T-helper 9 cell (primary cell): Measurements from ENCODE around the gene SBK2.

Source experiments
- DNase-seq: peaks from one replicate; pipeline ENCODE4 v3.0.0-alpha.2; 2020

SBK2 gene

DNA sequence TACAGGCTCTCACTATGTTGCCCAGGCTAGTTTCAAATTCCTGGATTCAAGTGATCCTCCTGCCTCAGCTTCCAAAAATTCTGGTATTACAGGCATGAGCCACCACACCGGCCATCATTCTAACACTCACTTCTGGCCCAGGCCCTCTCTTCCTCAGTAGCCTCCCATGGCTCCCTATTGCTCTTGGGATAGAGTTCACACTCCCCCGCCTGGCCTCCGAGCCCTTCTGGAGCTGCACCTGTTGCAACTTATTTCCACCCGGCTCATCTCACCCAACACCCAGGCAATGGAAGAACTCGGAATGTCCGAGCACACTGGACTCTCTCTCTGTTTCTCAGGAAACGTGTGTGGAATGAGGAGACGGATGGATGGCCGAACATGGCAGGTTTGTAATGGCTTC is 17.4 kb upstream of the SBK2 start:
- no peak for DNase-seq

DNA sequence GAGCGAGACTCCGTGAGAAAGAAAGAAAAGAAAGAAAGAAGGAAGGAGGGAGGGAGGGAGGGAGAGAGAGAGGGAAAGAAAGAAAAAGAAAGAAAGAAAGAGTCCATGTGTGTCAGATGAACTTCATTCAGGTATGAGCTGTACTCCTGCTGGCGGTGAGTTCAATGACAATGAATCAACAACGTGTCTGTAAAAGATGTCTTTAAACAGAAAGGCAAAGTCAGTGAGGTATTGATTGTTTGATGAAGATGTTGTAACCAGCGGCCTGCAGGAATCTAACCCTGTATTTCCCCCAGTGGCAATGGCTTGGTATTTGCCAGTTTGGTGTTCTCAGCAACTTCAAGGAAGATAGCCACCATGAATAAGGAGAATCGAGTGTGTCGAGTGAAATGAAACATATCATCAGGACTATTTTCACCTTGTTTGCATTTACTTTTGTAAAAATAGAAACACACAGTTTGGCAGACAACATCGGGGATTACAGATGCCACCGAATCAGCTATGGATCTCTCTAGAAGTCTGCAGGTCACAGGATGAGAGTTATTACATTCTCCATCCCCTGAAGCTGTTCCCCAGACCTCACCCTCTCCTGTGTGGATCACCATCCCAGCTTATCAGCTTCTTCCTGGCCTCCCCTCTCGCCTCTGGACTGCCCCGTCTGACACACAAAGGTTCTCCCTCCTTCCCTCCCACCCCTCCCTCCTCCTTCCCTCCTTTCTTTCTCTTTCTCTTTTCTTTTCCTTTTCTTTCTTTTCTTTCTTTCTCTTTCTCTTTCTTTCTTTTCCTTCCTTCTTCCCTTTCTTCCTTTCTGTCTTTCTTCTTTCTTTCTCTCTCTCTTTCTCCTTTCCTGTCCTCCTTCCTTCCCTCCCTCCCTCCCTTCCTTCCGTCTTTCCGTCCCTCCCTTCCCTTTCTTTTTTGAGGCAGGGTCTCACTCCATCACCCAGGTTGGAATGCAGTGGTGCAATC is 16.6 kb upstream of the SBK2 start:
- DNase-seq = no peak

DNA sequence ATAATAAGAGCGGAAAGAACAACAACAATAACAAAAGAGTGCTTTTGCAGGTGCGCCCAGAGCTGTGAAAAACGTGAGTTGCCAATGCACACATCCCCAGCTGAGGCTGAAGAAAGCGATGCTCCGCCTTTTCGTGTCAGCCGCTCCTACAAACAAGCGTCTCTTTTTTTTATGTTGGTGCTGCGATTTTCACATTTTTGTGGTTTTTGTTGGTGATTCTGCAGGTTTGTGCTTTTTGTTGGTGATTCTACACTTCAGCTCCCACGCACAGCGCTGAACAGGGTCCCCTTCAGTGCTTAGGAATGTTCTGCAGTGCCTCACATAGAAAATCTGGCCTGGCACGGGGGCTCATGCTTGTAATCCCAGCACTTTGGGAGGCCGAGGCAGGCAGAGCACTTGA is 15.7 kb upstream of the SBK2 start:
- DNase-seq = no peak

DNA sequence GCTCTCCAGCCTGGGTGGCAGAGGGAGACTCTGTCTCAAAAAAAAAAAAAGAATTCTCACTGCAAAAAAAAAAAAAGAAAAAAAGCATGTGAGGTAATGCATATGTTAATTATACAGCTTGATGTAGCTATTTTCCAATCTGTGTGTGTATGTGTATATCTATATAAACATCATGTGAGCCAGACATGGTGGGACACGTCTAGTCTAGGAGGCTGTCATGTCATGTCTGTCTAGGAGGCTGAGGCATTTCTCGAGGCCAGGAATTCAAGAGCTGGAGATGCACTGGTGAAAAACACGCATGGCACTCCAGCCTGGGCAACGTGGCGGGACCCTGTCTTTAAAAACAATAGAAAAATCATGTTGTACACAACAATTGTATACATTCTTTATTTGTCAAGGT is 15.3 kb upstream of the SBK2 start:
- no peak for DNase-seq

DNA sequence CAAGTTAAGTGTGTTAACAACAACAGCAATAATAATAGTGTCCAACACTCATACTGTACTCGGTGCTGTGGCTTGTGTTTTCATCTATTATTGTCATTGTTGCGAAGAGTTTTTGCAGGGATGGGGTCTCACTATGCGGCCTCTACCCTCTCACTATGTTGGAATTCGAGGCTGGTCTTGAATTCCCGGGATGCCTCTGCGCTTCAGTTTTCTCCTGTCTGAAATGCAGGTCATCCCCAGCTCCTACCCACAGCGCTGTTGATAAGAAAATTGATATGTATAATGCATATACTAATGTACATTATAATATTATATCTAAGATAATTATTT is 13.4 kb upstream of the SBK2 start:
- no peak for DNase-seq

DNA sequence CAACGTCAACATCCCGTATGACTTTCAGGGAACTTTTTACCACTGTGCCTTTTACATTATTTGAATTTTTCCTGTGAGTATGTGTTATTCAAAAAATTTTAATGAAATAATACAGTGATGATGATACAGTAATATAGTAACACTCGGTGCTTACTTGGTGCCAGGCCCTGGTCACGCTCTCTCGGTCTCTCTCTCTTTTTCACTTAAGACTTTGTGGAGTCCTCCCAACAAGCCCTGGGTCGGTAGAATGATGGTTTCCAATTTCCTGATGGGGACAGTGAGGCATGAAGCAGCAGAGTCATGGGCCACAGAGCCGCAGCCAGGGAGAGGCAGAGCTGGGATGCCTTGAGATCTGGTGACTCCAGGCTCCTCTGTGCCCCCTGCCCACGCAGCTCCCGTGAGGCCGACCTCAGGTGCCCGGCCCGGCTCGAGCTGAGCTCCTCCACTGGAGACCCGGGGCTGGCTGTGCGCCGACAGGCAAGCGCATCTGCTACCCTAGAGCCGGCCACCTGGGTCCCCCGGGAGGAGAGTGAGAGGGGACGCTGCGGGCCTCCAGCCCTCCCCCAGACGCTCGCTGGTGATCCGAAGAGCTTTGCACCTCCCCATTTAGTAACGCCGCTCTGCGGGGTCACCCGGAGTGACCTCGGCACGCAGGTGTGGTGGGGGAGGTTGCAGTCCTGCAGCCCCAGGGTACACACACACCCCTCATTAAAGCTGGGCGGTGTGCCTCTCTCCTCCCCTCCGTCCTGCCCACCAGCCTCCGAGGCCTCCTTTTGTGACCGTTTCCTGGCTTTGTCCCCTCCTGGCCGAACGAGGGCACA is 12.8 kb upstream of the SBK2 start:
- no peak for DNase-seq

DNA sequence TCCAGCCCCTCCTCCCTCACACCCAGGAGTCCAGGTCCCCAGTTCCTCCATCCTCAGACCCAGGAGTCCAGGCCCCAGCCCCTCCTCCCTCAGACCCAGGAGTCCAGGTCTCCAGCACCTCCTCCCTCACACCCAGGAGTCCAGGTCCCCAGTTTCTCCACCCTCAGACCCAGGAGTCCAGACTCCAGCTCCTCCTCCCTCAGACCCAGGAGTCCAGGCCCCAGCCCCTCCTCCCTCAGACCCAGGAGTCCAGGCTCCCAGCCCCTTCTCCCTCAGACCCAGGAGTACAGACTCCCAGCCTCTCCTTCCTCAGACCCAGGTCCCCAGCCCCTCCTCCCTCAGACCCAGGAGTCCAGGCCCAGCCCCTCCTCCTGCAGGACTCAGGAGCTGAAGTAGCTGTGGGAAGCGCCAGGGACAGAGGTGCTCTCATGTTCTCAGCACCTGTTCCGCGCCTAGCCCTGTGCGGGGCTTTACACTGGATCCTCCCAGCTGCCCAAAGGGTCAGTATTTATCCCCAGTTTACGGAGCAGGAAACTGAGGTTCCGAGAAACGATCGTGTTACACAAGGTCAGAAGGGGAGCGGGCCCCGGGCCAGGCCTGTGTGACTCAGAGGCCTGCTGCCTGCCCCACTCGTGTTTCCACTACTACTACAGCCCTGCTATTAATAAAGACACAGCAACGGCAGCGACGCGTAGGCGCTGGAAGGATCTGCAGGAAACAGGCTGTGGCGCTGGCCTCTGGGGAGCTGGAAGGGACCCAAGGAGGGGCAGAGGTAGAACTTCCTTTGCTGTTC is 10.1 kb upstream of the SBK2 start:
- DNase-seq = no peak

DNA sequence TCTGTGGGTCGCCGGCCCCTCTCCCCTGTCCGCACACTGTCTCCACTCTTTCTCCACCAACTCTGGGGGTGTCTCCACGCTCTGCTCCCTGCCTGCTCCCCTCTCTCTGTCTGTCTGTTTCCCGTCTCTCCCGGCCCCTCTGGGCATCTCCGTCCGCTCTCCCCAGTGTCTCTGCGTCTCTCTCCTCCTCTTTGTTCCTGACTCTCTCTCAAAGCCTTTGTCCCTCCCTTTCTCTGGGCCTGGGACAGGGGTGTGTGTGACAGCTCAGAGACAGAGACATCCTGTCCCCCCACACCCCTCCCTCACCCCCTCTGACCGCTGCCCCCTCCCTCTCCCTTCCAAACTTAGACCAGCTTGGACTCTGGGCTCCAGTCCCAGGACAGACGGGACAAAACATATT is 9.1 kb upstream of the SBK2 start:
- no peak for DNase-seq

DNA sequence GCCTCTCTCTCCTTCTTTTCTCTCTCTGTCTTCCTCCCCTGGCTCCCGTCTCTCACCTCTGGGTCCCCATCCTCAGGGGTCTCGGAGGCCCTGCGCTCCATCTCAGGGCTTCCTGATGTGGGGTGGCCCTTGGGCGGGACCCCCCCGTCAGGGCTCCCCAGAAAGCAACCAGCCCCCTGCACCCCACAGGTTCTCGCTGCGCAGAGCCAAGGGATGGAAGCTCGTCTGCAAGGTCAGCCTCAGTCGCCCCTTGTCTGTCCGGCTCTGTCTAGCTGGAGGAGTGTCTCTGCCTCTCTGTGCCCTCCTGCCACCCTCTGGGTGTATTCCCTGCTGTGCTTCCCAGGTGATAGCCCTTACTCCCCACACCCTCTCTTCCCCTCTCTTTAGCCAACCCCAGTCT is 8.5 kb upstream of the SBK2 start, which contains the start of gene SBK3:
Gene SBK3, minus strand, starts transcription at position 101 of the 400 bp plus-strand sequence. Its CDS starts 0 bp downstream, at position 101.
- DNase-seq = no peak

DNA sequence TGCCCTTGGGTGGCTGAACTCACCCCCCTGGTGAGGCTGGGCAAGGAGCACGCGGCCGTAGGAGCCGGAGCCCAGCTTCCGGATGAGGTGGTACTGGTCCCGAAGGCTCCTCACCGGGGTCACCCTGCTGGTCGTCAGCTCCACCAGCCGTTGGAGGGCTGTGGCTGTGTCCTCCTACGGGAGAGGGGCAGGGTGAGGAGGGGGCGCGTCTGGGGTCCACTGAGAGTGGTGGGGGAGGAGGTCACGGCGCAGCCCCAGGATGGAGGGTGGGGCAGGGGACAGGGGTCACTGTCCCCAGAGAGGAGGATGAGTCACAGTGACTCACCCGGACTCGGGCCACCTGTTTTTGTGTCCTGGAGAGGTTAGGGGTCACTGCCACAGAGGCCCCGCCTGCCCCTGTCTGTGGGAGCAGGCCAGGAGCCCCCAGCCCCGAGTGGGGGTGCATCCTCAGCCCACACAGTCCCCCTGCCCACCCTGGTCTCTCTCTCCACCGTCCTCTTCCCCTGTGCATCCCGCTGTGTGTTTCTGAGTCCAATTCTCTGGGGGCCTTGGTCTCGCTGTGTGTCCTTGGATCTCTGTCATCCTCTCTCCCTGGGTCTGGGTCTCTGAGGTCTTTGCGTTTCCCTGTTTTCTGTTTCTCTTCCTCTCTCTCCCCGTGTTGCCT is 8.0 kb upstream of the SBK2 start:
- no peak for DNase-seq

DNA sequence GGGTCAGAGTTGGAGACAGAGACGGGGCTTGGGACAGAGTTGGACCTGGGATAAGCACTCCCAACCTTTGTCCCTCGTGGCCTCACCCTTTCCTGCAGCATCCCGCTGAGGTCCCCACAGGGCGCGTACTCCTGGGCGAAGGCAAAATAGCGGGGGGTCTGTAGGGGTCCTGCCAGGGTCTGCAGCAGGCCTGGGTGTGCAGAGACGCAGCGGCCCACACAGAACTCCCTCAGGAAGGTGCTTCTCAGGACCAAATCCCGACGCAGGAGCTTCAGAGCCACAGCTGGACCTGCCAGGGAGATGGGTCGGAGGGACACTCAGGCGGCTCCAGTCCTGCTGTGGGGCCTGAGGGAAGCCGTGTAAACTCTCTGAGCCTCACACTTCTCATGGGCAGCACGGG is 7.1 kb upstream of the SBK2 start:
- DNase-seq = no peak

DNA sequence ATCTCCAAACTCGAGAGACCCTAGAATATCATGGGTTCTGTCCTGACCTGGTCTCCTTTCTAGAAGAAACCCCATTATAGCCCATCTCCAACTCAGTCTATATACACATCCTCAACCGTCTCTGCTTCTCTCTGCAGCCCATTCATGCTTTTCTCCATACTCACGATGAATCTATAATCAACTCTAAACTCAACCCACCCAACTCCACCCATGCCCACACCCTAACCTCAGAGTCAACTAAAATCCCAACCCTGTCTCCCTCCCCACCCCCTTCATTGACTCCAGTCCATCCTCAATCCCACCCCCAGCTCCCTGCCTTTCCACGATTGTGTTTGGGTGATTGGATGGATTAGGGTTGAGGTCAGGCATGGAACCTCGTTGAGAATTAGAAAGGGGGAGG is 6.6 kb upstream of the SBK2 start:
- no peak for DNase-seq

DNA sequence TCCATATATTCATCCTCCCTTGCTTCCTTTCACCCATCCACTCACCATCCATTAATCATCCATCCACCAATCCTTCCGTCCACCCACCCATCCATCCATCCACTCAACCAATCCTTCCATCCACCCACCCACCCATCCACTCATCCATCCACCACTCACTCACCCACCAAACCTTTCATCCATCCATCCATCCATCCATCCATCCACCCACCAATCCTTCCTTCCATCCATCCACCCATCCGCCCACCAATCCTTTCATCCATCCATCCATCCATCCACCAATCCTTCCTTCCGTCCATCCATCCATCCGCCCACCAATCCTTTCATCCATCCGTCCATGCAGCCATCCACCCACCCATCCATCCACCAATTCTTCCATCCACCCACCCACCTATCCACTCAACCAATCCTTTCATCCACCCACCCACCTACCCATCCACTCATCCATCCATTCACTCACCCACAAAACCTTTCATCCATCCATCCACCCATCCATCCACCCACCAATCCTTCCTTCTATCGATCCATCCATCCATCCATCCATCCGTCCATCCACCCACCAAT is 5.4 kb upstream of the SBK2 start:
- DNase-seq = no peak

DNA sequence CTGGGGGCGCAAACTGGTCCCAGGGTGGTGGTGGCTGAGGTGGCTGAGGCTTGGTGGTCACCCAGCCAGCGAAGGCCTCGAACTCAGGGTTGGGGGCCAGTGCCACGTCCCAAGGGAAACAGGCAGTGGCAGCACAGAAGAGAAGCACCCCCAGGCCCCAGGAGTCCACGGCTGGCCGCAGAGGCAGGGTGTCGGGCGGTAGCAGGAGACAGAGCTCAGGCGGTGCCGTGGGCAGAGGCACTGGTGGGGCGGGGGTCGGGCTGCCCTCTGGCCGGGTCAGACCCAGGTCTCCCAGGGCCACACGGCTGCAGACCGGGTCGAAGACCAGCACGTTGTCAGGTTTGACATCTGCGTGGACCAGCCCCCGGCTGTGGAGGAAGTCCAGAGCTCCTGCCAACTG is 4.2 kb upstream of the SBK2 start:
- DNase-seq = no peak

DNA sequence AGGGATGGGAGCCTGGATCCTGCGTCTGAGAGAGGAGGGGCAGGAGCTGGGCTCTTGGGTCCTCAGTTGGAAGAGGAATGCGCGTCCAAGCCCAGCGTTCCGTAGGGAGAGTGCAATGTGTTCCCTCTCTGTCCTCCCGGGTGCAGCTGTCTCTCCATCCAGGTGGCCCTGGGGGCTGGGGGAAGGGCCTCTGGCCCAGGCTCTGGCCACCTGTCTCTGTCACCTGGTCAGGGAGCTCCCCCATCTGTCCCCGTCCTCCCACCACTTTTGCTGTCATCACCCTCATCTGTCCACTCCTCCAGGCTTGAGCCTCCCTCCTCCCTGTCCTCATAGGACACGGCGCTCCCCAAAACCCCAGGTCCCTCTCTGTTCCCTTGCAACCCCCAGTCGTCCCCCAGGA is 3.7 kb upstream of the SBK2 start:
- DNase-seq = no peak

DNA sequence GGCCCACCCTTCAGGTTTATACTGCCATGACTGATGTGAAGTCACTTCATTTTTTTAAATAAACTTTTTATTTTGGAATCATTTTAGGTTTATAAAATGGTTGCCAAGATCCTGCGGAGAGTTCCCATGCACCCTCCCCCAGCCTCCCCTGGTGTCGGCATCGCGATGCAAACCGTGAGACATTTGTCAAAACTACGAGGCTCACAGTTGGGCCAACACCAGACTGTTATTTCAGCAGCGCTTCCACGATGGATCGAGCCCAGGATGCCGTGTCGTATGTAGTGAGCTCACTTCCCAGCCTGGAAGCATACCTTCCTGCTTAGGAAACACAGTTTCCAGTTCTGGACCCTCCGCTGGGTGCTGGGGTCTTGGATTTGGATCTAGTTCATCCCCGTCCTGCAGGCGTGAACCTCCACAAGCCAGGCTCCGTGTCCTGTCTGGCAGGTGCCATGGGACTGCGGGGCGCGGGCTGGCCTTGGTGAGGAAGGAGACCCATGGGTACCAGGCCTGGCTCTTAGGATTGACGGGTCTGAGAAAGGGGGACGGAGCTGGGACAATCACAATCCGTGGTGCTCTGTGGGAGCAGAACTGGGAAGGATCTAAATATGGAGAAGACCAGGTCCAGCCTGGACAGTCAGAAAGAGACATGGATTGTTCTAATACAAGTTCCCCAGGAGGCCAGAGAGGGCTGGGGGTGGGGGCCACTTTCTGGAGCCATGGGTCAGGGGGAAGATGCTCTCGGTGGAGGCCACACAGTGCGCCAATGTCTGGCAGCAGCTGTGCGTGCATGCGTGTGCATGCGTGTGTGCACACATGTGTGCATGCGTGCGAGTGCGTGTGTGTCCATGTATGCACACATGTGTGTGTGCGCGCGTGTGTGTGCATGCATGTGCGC is 2.4 kb upstream of the SBK2 start:
- no peak for DNase-seq

DNA sequence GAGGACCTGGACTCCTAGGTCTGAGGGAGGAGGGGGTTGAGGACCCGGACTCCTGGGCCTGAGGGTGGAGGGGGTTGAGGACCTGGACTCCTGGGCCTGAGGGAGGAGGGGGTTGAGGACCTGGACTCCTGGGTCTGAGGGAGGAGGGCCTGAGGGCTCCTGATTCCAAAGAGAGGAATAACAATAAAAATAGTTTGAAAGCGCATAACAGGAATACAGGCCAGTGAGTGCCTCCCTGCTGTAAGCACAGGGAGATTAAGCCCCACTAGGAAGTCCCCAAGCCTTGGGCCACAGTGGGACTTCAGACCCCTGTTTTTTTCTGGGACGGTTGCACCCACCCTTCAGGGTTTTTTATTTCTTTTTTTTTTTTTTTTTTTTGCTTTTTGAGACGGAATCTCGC is 1.2 kb upstream of the SBK2 start:
- DNase-seq = no peak

DNA sequence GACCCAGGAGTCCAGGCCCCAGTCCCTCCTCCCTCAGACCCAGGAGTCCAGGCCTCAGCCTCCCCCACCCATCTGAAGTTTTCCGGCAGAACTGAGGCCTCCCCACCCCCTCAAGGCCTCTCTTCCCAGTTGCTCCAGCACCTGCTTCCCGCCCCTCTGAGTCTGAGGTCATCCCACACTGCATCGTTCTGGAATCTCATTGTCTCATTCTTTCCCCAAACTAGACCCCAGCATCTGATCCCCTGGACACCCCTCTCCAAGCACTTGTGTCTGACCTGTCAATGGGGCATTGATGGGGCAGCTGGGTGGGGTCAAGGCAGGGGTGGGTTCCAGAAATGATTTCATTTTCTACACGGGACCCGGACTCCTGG is 793 bp upstream of the SBK2 start:
- DNase-seq = no peak

DNA sequence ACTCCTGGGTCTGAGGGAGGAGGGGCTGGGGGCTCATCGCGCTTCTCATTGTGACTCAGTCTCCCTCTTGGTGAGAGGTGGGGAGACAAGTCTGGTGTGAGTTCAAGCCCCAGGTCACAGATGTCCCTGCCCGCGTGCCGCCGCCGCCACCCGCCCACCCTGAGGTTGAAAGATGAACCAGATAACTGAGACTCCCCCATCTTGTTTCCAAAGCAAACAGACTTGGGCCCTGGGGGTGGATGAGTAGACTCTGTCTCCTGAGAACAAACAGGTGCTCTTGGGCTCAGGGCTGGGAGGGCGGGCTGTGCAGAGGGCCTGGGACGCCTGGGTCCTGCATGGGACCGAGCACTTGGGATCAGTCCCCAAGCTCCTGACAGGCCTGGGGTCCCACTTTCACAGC is 567 bp downstream of the SBK2 start:
- DNase-seq = no peak

DNA sequence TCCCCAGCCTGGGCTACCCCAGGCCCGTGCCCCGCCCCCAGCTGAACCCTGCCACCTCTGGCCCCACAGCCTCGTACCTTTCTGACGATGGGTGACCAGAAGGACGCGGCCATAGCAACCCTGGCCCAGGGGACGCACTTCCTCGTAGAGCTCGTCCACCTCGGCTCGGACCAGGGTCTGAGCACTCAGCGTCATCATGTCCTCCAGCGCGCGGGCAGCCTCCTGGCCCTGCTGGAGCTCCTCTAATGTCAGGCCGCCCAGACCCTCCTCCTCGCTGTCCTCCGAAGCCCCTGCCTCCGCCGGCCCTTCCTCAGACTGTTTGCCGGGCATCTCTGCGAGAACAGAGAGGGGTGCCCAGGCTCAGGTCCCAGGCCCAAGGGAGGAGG is 975 bp downstream of the SBK2 start:
- no peak for DNase-seq
